HG03457 (cell line): ENCODE data around the gene ZBED4.
A peak's percentile ranks its signal among the peaks of the same experiment; 100 is the strongest.
"Not testable (repeated sequence)": the region's sequence is repeated elsewhere in the genome, so short reads cannot be mapped to it uniquely, and the experiment has no call there.

Experiments
- ATAC-seq: cut with Tn5 transposase; IDR thresholded peaks from one replicate; pipeline ENCODE4 v1.9.1; 2021; ENCODE audit warnings: moderate number of reproducible peaks; ENCODE audit not compliant: unreplicated experiment

The ZBED4 gene, protein sequence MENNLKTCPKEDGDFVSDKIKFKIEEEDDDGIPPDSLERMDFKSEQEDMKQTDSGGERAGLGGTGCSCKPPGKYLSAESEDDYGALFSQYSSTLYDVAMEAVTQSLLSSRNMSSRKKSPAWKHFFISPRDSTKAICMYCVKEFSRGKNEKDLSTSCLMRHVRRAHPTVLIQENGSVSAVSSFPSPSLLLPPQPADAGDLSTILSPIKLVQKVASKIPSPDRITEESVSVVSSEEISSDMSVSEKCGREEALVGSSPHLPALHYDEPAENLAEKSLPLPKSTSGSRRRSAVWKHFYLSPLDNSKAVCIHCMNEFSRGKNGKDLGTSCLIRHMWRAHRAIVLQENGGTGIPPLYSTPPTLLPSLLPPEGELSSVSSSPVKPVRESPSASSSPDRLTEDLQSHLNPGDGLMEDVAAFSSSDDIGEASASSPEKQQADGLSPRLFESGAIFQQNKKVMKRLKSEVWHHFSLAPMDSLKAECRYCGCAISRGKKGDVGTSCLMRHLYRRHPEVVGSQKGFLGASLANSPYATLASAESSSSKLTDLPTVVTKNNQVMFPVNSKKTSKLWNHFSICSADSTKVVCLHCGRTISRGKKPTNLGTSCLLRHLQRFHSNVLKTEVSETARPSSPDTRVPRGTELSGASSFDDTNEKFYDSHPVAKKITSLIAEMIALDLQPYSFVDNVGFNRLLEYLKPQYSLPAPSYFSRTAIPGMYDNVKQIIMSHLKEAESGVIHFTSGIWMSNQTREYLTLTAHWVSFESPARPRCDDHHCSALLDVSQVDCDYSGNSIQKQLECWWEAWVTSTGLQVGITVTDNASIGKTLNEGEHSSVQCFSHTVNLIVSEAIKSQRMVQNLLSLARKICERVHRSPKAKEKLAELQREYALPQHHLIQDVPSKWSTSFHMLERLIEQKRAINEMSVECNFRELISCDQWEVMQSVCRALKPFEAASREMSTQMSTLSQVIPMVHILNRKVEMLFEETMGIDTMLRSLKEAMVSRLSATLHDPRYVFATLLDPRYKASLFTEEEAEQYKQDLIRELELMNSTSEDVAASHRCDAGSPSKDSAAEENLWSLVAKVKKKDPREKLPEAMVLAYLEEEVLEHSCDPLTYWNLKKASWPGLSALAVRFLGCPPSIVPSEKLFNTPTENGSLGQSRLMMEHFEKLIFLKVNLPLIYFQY

DNA sequence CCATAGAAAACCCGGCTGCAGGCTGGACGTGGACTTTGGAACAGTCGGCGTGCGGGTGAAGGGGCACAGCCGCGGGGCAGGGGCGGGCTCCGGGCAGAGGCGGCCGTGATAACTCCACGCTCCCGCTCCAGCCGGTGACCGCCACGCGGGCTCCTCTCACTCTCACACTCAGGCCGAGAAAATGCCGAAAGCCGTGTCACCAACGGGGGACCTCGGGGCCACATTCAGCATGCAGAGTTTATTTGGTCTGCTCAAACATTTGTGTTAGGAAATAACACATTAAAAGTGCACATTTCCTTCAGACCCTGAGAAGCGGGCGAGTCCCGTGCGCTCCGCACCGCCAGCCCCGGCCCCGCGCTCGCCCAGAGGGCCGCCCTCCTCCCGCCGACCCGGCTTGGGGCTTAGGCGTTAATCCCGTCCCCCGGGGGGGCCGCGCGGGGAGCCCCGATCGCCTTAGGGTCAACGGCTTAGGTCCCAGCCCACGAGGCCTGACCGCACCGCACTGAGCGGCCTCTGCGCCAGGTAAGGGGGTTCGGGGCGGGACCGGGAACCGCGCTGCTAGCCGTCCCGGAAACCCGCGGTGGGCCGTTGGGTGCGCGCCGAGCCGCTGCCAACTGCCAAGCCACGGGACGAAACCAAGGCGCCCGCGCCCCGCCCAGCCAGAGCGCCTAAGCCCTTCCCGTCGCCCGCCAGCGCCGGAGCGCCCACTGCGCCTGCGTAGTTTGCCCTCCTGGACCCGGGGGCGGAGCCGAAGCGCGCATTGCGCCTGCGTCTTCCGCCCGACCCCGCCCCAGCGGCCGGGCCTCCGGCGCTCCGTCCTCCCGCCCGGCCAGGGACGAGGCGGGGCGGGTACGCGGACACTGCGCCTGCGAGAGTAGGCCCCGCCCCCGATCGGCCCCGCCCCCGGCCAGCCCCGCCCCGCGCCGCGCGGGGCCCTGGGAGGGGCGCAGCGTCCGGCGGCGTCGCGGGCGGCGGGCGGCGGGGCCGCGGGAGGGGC lies at the start of gene ZBED4:
Gene ZBED4 (plus strand): TSS at position 947 of the 997 bp plus-strand sequence. CDS start 29,819 bp downstream, outside the sequence.
- ATAC-seq, result peak; percentile 62

DNA sequence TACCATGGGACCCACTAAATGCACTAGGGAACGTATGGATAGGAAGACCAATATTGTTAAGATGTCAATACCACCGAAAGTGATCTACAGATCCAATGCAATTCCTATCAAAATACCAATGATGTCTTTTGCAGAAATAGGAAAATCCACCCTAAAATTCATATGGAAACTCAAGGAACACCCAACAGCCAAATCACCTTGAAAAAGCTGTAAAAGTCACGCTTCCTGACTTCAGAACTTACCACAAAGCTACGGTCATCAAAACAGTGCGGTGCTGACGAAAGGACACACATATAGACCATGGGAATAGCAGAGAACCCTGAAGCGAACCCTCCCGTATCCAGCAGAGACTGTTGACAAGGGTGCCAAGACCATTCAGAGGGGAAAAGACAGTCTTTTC lies 46.5 kb upstream of the ZBED4 start:
- no peak for ATAC-seq

DNA sequence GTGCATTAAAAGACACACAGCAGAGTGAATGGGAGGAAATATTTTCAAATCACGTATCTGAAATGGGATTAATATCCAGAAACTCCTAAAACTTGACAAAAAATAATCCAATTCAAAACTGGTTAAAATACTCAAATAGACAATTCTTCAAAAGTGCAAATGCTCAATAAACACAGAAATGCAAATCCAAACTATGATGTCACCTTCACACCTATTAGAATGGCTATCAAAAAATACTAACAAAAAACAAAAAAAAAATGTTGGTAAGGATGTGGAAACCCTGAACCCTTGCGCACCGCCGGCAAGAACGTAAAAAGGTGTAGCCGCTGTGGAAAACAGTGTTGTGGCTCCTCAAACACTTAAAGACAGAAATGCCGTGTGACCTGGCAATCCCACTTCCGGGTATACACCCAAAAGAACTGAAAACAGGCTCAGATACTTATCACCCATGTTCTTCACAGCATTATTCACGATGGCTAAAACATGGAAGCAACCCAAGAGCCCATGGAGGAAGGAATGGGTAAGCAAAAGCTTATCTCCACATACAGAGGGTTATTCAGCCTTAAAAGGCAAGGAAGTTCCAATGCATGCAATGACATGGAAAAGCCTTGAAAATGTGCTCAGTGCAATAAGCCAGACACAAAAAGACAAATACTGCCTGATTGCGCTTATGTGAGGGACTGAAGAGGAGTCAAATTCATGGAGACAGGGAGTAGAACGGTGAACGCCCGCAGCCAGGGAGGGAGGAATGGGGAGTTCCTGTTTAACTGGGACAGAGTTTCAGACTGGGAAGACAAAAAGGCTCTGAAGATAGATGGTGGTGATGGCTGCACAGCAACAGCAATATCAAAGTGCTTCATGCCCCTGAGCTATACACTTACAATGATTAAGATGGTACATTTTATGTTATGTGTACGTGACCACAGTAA lies 45.6 kb upstream of the ZBED4 start:
- ATAC-seq, result no peak

DNA sequence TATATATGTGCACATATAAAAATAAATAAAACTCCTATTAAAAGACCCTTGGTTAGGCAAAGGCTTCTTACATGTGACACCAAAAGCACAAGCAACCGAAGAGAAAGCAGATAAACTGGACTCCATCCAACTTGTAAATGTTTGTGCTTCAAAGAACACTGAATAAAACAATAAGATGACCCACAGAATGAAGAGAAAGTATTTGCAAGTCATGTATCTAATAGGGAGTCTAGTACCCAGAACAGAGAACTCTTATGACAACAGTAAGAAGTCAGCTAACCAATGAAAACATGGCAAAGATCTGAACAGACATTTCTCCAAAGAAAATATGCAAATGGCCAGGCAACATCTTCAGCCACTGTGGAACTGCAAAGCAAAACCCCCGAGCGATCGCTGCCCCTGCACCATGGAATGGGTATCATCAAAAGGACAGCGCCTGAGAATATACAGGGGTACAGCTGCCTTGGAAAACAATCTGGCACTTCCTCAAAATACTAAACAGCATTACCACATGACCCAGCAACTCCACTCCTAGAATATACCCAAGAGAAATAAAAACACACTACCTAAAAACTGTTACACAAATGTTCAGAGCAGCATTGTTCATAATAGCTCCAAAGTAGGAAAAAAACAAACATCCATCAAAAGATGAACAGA lies 43.2 kb upstream of the ZBED4 start:
- ATAC-seq, result no peak

DNA sequence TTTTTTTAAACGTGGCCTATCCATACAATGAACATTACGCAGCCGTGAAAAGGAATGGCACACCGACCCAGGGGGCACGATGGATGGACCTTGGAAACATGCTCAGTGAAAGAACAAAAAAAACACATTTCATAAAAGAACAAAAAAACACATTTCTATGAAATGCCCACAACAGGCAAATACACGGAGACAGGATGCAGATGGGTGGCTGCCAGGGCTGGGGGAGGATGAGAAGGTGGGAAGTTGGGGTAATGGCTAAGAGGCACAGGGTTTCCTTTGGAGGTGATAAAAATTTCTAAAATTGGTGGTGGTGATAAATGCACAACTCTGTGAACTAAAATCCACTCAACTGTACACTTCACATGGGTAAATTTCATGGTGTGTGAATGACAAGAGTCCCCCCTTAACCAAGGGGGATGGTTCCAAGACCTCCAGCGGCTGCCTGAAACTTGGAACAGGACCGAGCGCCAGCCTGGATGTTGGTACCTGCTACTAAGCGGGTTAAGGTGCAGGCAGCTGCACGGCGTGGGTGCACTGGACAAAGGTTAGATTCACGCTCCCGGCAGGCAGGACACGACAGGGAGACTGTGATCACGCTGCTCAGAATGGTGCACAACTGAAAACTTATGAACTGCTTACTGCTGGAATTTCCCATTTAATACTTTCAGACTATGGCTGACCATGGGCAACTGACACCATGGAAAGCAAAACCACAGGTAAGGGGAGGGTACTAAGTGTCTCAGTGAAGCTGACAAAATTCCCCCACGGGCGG lies 42.4 kb upstream of the ZBED4 start:
- no peak for ATAC-seq

DNA sequence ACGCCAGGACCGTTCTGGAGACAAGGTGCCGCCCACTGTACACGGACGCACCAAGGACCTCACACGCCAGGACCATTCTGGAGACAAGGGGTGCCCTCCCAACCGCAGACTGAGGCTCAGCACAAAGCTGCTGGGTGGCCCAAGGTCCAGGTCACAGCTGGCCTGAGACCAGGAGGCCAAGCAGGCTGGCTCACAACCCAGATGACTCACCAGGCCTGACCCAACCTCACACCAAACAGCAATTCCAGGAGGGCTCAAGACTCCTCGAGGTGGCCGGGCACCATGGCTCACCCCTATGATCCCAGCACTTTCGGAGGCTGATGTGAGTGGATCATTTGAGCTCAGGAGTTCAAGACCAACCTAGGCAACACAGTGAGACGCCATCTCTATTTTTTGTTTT lies 40.8 kb upstream of the ZBED4 start:
- ATAC-seq, result no peak

DNA sequence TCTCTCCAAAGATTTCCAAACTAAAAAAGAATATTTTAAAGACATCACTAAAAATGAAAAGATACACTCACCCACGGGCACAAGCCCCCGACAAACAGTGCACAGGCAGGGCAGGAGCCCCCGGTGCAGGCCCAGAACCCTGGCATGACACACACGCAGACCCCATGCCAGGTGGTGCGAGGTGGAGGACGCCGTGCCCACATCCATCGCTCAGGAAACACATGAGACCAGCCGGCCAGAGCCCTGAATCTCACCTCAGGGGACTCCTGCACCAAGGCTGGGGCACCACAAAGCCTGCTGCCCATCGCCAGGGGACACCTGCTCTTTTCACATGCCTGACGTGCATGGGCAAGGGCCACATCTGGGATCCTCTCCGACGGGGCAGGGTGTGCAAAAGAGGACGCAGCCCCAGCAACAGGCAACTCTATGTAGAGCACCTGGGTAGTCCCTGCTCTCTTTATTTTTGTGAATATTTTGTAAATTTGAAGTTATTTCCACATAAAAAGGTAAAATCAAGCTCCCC lies 39.4 kb upstream of the ZBED4 start:
- ATAC-seq, result no peak

DNA sequence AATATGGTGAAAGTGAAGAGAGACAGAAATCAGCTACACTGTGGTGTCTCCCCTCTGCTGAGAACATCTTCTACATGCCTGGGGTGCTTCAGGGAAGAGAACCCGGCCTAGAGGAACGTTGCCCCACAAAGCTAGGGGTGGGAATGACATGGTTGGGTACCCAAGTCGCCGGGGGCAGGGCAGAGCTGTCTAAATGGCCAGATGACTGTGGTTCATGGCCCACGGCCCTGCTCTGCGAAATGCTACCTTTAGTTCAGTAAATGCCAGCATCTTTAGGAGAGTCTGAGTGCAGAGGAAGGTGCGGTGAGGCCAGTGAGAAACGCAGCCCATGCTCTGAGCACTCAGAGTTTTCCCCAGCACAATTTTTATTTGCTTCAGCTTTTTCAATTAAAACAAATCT lies 38.8 kb upstream of the ZBED4 start:
- ATAC-seq, result no peak

DNA sequence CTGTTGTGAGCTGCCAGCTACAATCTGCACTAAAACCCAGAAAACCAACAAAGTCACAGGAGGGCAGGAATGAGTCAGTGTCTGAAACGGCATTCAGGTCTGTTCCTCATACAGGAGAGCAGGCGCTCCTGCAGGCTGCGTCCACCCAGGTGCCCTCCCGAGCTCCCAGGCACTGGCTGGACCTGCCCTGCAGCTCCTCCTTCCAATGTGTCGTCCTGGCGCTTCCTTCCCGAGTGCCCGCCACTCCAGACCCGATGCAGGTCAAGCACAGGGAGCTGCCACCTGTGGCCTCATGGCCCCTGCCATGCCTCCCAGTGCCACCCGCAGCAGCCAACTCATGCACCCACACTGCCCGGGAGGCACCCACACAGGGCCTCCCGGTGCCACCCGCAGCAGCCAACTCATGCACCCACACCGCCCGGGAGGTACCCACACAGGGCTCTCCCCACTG lies 38.0 kb upstream of the ZBED4 start:
- ATAC-seq, result no peak

DNA sequence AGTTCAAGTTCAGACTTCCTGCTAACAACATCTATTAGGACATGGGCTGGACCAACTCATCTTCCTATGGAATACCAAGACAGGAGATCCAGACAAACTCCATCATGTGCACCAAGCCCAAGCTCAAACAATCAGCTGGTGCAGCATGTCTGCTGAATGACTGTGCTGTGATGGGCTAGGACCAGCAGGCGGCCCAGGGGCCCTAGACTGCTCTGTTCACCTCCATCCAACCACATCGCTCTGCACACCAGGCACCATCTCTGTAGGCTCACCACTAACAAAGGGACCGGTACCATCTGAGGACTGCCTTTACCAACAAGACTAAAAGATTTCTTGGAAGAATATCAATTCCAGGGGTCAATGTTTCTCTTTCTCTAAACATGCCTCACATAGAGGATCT lies 36.3 kb upstream of the ZBED4 start:
- ATAC-seq, result no peak

DNA sequence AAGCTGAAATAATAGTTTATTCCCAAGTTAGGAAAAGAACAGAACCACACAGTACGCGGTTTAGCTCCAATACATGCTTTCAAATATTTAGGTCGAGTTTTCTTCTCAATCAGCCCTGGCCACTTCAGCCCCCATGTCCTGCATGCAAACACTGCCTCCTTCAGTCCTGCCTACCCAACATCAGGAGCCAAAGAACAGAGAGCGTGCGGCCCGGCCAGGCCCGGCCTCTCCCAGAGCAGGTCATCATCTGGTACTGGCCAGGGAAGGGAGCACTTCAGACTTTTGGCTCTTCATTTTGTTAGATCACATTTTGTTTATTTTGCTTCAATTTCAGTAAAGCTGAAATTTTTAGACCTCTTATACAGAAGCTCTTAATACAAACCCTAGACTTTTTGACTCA lies 32.7 kb upstream of the ZBED4 start:
- ATAC-seq, result no peak

DNA sequence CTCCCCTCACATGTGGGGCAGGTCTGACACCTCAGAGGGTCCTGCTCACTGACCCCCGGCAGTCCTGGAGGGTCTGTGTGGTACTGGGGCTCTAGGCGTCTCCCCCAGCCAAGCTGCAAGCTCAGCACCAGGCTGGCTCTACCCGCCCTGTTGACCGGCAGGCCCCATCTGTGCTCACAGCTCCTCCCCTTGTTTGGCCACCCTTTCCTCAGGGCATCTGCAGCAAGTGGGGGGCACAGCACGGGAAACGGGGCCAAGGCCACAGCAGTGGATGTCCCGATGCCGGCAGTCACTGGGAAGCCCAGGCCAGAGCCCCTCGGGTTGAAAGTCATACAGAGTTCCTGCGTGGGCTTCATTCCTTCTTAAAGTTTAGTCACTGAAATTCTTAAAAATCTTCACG lies 31.9 kb upstream of the ZBED4 start:
- not testable (repeated sequence) for ATAC-seq

DNA sequence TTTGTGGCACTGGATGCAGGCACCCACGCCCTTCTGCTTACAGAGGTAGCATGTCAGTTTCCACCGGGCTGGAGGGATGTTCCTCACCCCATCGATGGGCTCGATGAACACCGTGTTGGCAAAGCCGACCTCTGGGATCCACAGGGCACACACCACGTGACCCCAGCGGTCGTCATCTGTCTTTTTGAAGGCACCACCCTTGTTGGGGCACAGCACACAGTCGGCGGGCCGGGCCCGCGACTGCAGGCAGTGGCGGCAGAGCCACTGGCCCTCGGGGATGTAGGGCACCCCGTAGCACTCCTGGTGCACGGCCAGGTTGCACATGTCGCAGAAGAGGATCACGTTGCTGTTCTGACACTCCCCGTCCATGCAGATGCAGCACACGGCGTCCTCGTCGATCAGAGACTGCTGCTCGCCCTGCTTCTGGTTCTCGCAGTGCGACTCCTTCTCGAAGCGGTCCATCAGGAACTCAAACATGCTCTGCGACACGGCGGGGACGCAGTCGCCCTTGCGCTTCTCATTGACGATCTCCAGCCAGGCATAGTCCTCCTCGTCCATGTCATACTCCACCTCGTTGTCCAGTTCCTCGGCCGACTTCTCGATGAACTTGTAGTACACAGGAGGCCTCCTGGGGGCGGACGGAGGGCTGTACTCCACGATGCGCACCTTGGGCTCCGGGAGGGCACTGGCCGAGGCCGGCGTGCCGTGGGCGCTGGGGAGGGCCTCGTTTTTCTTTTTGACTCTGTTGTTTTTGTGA lies 30.2 kb upstream of the ZBED4 start:
- no peak for ATAC-seq

DNA sequence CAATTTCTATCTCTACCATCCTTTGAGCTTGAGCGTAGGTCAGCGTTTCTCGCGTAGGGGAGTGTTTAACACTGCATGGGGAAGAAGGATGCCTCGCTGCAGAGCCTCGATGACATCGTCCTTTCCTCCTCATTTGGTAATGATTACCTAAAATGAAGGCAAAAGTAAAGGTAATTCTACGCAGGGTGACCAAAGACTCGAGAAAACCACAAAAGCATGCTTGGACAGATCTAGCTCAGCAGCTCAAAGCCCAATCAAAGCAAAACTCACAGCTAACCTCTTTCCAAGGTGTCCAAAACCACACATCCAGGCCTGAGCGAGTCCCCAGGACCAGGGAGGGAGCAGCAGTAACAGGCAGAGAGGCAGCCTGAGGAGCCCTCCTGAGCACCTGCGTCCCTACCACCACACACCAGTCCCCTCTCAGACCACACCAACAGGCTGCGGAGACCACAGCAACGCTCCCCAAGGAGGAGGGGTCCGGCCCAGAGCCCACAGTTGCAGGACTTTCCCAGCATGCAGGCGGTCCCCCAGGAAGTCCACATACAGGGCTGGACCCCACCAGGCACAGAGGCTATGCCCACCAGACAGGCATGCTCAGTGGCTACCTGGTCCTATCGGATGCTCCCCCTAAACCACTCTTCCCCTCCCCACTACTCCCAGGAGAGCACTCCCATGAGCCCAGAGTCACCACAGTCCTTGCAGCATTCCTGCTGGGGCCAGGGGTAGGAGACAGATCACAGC lies 29.3 kb upstream of the ZBED4 start:
- no peak for ATAC-seq

DNA sequence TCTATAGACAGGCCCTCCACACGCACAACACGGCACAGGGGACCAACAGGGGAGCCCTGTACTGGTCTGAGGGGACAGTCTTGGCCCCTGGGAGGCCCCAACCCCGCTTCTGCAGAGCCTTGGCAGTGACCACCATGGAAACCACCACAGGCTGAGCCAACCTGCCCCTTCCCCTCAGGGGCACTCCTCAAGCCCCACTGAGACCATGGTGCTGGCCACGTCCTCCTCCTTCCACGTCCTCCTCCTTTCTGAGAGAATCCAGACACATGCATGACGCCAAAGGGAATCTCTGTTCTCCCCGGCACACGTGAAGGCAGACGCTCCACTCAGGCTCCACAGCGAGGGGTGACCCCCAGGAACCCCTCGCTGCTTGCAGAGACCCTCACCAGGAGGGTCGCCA lies 28.7 kb upstream of the ZBED4 start:
- ATAC-seq, result no peak

DNA sequence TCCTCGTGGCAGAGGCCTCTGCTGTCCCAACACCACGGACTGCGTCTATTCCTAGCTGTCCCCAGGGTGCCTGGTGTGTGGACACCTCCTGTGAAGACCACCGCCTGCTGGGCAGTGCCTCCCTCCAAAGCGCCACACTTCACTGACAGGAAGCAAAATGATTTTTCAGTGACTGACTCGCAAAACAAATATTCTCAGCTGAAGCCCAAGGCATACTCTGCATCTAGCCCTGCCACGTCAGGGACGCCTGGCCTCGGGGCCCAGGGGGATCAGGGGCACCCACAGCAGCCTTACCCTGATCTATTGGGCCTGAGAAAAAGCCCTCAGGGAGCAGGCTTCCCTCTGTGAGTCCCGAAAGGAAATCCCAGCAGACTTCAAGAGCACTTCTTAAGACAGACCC lies 28.2 kb upstream of the ZBED4 start:
- no peak for ATAC-seq
